SIG-M5 treated with dmso at 0.1 percent for 504 hours (cell line): ENCODE measurements around the gene ELP5.
A peak's percentile ranks its signal among the peaks of the same experiment; 100 is the strongest.
"Not testable (repeated sequence)": the region's sequence is repeated elsewhere in the genome, so short reads cannot be mapped to it uniquely, and the experiment has no call there.

Source experiments
- DNase-seq: peaks from one replicate; lab custom pipeline; 2025; ENCODE audit not compliant: unreplicated experiment; lab: John Stamatoyannopoulos, UW

Gene ELP5

DNA sequence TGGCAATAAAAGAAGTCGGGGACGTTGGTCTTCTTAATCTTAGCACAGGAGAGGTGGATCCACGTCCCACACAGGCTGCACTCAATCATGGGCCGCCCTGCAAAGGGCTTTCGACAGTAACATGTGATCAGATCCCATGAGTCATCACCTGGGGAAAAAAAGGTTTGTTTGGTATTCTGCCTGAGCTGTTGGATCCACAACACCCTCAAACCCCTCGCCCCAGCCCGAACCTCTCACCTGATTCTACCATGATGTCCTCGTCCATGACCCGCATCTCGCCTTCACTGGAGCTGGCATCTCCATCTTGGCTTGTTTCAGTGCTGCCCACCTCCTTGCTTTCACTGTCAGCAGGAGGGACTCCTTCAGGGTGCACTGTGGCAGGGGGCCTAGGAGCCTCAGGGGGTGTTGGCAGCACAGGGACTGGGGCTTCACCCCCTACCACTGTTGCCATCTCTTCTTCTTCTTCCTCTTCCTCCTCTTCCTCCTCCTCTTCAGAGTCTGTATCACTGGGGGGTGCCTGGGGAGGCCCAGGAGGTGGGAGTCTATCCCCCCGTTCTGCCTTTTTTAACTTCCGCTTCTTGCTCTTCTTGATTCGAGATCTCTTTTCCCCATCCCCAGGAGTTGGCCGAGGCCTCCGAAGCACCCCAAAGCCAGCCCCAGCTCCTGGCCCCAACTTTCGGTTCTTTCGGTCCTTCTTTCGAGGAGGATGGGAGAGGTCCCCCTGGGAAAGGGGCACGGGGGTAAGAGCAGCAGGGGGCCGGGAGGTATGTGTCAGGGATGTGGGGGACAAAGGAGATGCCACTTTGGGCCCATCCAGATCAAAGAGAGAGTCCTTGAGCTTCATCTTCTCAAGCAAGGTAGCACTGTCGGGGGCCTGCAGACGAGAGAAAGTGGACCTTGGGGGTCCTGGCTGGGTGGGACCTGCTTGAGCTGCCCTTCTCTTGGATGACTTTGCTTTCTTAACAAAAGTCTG lies 16.0 kb upstream of the ELP5 start:
- no peak for DNase-seq

DNA sequence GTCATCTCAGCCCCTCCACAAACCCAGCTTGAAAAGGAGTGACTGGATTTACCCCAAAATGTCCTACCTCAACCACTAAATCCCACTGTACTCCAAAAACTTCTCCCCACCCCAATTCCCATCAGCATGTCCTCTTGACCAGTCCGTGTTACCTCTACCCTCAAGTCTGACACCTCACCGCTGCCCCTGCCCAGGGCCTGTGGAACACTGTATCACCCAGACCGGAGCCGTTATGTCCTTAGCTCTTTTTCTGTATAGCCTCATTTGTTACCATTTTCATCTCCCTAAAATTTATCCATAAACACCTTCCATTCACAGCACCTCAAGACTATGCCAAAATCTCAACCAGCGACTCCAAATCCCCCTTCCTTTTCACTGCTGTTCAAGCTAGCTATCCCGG lies 15.2 kb upstream of the ELP5 start:
- DNase-seq: no peak

DNA sequence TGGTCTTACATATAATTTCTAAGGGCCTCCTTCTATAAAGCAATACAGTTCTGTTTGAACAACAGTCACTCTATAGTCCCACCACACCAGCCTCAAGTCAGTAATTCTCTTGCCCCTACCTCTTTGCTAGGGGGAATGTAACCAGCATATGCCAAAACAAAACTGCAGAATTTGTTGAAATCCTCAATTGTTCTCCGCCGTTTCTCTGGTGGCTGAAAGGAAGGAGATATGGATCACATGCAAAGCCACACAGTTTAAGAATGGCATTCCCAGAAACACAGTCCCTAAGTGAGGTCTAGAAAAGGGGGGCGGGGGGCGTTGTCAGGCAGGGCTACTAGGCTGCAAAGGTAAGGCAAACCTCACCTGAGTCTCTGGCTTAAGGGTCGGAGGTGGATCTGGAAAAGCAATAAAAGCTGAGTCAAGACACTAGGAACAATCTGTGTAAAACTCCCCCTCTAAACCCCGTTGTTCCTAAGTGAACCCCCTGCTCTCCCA lies 14.7 kb upstream of the ELP5 start:
- no peak for DNase-seq

DNA sequence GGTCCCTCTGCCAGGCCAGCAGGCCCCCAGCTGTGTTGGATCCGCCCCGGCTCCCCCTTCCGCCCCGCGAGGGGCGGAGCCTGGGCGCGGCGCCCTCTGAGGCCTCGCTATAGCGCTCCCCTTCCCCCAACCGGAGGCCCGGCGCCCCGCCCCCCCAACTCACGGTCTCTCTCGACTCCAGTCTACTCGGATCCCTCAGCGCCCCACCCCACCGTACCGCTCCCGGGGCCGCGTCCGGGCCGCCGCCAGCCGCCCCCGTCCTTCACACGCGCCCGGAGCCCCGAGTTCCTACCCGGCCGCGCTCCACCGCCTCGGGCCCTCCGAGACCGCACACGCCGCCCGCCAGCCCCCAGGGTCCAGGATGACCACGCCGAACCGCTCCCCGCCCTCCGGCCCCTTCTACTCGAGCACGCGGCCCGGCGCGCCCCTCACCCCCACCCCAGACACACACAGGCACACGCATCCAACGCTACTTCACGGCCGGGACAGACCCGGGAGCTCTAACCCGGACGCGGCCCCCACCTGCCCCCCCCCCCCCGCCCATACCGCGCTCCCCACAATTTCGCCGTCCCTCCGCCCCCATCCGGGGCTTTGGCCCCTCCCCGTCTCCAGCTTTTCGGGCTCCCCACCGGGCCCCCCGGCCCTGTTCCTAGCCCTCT lies 14.1 kb upstream of the ELP5 start:
- DNase-seq: peak; percentile 48

DNA sequence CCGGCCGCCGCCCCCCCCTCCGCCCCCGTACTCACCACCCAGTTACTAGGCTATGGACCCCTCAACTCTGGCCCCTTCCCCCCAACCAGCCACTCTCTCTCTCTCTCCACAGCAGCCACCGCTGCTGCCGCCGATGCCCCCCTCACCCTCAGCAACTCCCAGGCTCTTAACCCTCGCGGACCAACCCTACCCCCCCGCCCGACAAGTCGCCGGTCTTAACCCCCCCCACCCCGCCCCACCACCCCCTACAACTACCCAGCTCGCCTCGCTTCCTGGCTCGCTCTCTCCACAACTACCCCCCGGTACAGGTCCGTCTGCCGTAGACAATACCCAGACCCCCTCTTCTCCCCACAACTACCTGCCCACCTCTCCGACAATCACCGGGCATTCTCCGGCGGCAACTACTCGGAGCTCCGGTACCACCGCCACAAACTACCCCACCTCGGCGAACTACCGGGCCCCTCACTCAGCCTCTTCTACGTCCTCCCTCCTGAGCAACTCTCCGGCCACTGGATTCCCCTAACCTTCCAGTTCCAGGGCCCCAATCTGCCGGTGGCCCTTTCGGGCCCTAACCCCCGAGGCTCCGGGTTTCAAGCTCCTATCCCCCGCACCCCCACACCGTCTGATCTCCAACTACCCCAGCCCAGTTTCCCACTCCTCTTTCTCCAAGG lies 13.5 kb upstream of the ELP5 start:
- no peak for DNase-seq

DNA sequence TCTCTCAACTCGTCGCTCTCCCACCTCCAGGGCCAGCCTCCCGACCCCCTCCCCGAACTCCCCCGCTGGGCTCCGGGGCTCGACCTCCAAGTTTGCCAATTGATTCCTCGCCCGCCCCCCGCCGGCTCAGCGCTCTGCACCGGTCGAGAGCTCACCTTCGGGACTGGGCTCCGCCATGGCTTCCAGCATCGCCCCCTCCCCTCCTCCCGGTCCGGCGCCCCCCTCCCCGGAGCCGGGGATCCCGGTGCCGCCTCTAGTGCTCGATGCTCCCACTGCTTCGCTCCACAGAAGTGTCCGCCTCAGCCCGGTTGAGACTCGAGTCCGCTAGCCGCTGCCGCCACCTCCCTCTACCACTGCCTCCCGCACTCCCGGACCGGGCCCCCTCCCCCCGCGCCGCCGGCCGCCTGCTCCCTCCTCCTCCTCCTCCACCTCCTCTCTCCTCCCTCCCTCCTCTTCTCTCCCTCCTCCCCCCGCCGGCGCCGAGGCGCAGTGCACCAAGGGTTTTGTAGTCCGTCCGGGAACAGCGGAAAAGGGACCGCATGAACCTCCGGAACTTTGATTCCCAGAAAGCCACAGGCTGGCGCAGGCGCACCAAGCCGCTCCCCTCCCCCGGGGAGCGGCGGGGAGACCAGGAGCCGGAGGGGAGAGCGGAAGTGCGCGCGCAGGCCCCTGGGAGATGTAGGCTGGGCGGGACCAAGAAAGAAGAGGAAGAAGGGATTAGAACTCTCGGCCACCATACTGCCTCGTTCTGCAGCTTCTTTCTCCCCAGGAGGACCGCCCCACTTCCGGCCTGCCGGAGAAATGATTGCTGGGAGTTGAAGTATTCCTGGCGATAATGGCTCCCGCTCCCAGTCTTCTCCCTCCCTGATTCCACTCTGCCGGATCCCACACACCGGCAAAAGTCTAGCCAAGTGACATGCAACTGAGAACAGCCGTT lies 12.7 kb upstream of the ELP5 start, which contains the start of gene PHF23:
TSS of gene PHF23 (minus strand) at position 367 of the 937 bp plus-strand sequence. CDS start at position 189, 178 bp downstream.
- DNase-seq: peak; percentile 99

DNA sequence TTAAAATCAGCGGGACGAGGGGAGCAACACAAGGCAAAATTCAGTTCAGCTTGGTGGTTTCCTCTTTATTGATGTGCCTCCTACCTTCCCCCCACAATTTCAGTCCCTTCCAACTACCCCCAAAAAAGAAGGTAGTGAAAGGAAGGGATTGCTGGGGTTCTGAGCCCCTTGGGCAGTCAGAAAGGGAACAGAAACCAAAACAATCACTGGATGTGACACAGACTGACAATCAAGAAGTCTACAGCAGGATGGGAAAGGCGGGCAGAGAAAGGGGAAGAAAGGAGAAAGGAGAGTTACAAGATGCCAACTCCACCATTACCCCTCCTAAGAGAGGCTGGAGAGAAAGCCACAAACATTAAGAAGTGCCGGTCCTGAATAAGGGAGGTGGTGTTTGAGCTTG lies 11.6 kb upstream of the ELP5 start:
- peak; percentile 88 for DNase-seq

DNA sequence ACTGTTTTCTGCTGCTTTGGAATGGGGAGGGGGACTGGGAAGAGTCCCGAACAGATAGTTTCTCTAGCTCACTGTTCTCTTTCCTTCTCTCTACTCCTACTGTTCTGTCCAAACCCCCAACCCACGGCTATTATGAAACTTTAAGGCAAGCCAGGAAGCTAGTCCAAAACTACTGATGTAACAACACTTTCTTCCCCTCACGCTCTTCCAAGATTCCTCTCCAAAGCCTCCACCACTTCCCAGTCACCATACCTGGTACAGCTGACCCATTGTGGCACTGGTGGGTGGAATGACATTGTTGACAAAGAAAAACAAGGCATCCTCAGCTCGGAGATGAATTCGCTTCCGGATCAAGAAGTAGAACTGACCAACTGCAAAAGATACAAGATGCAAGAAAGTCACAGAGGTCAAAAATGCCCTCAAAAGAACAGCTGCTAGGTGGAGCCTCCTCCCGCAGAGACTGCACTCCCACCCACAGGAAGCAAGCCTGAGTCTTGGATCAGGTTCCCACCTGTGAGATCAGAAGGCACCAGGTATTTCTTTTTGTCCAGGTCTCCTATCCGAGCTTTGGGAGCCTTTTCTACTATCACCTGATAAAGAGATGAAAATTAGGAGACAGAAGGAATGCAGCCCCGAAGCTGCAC lies 10.8 kb upstream of the ELP5 start:
- no peak for DNase-seq

DNA sequence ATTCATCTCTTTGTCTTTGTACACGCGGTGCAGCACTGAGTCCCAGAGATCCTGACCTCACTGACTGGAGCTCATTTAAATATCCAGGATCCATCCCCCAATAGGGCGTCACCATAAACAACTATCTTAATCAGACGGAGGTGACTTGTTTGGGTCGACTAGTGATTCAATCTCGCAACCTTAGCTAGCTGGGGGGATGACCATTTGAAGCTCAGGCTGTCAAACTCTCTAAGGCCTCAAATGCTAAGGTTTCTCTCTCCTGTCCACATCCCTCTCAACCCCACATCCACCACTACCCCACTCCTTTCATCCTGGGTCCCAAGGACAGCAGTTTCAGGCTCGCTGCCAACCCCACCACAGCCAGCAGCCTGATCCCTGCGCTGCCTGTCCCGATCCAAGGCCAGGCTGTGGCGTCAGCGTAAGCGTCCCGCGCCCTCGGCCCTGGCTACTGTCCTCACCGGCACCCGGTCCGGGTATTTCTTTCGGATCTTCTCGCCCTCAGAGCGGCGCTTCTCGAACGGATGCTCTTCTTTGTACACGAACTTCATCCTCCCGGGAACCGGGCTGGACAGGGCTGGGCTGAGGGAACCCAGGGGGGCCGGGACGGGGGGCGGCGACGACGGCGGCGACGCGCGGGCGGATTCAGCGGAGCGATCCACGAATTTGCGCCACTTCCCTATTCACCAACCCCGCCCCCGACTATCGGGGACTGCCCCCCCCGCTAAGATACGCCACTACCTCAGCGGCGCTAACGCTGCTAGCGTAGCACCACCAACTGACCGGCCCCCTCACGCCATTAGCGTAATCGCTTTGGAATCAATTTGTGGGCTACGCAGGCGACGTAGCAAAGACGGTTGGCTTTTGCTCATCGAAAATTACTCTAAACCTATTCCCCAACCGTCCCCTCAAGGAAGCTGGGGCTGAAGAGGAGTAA lies 10.0 kb upstream of the ELP5 start, which contains the start of gene GABARAP:
TSS of gene GABARAP (minus strand) at position 667 of the 934 bp plus-strand sequence. CDS start at position 548, 119 bp downstream.
- DNase-seq: peak; percentile 83

DNA sequence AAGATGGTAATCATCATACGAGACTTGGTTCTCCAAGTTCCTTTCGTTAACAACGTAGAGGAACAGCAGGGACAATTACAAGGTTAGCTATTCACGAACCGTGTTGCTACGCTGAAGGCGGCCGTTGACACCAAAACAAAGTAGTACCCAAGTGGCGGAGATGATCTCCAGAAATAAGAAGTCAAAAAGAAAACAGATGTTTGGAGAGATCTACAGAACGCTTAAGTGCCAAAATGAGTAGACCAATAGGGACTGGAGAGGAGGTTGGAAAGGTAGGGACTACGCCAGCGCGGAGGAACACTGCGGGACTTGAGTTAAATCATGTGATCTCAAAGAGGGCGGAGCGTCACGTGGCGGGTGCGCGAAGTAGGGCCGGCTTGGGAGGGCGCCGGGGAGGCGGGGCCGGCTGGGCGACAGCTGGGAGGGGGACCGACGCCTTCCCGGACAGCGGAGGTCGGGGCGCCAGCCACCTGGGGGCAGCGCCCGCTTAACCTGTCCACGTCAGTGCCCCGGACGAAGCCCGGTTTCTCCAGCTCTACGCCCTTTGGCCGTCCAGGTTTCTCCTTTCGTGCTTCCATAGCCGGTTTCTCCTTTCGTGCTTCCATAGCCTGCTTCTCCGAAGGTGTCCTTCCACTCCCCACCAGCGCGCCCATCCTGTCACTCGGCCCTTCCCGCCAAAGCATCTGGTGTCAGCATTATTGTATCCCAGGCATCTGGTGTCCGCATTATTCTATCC lies 9.1 kb upstream of the ELP5 start:
- DNase-seq: peak; percentile 86

DNA sequence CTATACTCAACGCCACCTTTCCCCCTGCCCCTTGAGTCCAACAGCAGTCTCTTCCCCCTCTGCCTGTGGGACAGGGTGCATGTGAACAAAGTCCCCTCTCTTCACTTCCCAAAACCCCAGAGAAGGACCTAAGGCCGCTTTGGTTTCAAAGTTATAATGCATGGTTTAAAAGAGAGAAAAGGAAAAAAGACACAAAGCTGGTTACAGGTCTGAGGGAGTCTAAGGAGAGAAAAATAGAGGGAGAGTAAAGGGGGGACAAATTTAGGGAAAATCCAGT lies 8.6 kb upstream of the ELP5 start:
- no peak for DNase-seq

DNA sequence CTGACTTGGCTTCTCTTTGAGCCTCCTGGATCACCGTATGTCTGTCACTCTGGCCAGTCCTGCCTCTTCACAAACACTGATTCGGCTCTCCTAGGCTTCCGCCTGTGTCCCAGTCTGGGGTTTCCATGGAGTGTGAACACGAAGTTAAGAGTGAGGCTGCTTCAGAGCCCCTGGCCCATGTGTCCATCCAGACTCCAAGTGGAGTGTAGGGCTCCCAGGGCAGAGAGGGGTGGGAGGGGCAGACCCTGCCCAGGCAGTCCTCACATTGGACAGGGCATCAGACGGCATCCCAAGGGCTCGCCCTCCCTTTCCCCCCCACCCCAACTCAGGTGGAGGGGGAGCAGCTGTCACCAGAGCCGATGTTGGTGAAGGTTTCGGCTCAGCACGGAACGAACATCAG lies 8.2 kb upstream of the ELP5 start:
- DNase-seq: not testable (repeated sequence)

DNA sequence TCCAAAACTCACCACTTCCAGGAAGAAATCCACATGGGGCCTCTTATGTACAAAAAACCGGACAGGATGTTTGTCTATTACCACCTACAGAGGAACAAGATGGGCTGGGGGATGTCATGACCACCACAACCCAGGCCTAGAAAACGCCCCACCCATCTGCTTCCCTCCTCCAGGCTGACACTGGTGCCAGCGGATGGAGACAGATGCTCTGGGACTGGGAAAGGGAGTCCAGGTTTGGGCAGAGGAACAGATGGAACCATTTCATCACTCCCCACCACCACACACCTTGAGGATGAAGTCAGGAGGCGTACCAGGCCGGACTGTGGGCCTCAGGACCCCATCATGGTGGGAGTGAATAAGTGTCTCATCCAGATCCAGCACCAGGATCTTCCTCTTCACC lies 5.2 kb upstream of the ELP5 start:
- DNase-seq: no peak

DNA sequence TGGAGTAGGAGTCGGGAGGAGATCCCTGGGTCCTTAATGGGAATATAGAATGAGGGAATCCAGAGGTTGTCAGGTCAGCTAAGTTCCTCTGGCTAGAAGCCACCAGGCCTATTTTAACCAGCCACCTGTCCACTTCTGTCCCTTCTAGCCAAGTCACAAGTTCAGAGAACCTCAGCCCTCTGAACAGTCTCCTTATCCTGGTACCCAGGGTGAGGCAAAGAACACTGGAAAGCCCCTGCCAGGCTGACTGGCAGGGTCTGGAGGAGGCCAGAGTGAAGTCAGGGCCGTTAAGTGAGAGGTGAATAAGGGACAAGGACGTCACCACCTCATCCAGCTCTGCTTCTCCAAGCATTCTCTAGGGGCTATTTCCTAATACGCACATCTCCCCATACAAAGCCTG lies 3.2 kb upstream of the ELP5 start:
- DNase-seq: no peak

DNA sequence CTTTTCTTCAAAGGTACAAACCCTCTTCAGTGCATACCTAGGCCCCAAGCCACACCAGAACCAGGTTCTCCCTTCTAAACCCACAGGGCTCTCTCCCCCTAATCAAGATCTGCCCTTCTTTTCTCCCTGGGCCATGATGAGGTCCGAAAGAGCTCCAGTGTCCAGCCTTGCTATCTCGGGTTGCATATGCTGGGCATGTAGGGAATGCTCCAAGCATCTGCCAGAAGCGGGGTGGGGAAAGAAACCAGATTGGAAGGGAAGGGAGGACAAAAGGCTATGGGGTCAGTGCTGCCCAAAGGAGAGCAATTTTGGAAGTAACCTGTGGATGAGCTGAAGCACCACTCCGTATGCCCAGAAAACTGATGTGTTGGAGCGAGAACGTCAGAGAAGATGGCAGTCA lies 2.8 kb upstream of the ELP5 start:
- DNase-seq: no peak

DNA sequence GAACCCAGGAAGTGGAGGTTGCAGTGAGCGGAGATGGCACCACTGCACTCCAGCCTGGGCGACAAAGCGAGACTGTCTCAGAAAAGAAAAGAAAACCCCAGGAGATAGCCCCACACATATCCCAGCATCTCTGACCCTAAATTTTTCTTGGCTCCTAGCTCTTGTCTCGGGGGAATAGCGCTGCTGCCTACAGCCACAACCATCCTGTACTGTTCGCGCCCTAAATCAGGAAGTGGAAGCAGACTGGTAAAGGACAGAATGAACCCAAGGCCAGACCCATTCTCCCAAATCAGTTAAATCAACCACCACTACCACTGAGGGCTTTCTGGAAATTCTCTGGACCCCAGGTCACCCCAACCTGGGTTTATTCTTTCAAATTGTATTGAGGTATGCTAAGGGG lies 2.2 kb upstream of the ELP5 start:
- DNase-seq: peak; percentile 46

DNA sequence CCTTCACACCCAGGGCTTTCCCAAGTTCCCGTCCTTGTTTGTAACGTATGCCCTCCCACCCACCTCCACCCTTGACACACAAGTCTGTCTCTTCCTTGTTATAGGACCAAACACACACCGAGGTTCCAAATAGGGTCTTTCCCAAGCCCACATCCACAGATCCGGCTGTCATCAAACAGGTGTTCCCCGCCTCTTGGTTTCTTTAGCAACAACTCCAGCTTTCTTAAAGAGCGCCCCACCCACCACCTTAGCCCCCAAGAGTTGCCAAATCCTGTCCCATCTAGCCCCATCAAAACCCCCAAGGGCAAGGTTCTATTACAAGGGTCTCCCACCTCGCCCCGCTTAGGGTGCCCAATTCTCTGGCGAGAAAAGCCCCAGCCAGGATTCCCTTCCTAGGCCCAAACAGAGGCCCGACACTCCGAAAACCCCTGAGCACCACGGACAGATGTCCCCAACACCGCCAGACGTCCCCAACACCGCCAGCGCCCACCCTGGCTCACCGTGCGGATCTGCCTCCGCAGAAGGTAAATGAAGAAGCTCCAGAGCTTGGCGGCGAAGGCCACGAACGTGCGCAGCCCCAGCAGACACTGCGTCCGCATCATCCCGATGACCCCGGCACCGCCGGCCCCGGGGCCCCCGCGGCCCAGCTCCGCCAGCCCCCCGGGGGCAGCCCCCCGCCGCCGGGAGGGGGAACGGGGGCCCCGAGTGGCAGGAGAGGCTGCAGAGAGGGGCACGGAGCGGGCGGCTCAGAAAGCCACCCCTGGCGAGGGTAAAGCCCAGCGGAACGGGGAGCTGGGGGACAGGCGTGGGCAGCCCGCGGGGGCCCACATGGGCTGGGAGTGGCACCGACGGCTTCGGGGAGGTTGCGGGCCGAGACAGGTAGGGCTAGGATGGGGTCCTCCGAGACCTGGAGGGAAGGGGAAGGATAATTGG lies 1.1 kb upstream of the ELP5 start:
- no peak for DNase-seq
